Amniotic stem cell (primary cell): ENCODE data around the gene CRADD.

Experiments used
- DNase-seq: peaks from one replicate; lab custom pipeline; 2025; lab: John Stamatoyannopoulos, UW

Gene CRADD

GRCh38 chr12:93938931-93939330 lies 261.8 kb downstream of the CRADD start:
- DNase-seq: no peak

GRCh38 chr12:93939641-93940325 lies 262.6 kb downstream of the CRADD start:
- no peak for DNase-seq

GRCh38 chr12:93943780-93944179 lies 266.6 kb downstream of the CRADD start:
- DNase-seq: no peak

- no peak for DNase-seq
These were observed 267.0 kb downstream of the CRADD start for GRCh38 chr12:93944201-93944600.
